ENCODE results near the gene DYNC1H1. TPM values are rescaled to one million over a fixed set of nuclear protein-coding genes. Genes with fewer than 3 reads are reported as not detected.

Gene DYNC1H1
- total and polyA plus RNA-seq, 2 experiments from 2014 or later, result 179 to 635 TPM

- TF ChIP-seq, protein P1, sequence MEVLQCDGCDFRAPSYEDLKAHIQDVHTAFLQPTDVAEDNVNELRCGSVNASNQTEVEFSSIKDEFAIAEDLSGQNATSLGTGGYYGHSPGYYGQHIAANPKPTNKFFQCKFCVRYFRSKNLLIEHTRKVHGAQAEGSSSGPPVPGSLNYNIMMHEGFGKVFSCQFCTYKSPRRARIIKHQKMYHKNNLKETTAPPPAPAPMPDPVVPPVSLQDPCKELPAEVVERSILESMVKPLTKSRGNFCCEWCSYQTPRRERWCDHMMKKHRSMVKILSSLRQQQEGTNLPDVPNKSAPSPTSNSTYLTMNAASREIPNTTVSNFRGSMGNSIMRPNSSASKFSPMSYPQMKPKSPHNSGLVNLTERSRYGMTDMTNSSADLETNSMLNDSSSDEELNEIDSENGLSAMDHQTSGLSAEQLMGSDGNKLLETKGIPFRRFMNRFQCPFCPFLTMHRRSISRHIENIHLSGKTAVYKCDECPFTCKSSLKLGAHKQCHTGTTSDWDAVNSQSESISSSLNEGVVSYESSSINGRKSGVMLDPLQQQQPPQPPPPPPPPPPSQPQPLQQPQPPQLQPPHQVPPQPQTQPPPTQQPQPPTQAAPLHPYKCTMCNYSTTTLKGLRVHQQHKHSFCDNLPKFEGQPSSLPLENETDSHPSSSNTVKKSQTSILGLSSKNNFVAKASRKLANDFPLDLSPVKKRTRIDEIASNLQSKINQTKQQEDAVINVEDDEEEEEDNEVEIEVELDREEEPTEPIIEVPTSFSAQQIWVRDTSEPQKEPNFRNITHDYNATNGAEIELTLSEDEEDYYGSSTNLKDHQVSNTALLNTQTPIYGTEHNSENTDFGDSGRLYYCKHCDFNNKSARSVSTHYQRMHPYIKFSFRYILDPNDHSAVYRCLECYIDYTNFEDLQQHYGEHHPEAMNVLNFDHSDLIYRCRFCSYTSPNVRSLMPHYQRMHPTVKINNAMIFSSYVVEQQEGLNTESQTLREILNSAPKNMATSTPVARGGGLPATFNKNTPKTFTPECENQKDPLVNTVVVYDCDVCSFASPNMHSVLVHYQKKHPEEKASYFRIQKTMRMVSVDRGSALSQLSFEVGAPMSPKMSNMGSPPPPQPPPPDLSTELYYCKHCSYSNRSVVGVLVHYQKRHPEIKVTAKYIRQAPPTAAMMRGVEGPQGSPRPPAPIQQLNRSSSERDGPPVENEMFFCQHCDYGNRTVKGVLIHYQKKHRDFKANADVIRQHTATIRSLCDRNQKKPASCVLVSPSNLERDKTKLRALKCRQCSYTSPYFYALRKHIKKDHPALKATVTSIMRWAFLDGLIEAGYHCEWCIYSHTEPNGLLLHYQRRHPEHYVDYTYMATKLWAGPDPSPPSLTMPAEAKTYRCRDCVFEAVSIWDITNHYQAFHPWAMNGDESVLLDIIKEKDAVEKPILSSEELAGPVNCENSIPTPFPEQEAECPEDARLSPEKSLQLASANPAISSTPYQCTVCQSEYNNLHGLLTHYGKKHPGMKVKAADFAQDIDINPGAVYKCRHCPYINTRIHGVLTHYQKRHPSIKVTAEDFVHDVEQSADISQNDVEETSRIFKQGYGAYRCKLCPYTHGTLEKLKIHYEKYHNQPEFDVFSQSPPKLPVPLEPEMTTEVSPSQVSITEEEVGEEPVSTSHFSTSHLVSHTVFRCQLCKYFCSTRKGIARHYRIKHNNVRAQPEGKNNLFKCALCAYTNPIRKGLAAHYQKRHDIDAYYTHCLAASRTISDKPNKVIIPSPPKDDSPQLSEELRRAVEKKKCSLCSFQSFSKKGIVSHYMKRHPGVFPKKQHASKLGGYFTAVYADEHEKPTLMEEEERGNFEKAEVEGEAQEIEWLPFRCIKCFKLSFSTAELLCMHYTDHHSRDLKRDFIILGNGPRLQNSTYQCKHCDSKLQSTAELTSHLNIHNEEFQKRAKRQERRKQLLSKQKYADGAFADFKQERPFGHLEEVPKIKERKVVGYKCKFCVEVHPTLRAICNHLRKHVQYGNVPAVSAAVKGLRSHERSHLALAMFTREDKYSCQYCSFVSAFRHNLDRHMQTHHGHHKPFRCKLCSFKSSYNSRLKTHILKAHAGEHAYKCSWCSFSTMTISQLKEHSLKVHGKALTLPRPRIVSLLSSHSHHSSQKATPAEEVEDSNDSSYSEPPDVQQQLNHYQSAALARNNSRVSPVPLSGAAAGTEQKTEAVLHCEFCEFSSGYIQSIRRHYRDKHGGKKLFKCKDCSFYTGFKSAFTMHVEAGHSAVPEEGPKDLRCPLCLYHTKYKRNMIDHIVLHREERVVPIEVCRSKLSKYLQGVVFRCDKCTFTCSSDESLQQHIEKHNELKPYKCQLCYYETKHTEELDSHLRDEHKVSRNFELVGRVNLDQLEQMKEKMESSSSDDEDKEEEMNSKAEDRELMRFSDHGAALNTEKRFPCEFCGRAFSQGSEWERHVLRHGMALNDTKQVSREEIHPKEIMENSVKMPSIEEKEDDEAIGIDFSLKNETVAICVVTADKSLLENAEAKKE (CRISPR knock-in tag; IDR thresholded peaks at IDR 0.05), result no peak
- TF ChIP-seq, protein P2, sequence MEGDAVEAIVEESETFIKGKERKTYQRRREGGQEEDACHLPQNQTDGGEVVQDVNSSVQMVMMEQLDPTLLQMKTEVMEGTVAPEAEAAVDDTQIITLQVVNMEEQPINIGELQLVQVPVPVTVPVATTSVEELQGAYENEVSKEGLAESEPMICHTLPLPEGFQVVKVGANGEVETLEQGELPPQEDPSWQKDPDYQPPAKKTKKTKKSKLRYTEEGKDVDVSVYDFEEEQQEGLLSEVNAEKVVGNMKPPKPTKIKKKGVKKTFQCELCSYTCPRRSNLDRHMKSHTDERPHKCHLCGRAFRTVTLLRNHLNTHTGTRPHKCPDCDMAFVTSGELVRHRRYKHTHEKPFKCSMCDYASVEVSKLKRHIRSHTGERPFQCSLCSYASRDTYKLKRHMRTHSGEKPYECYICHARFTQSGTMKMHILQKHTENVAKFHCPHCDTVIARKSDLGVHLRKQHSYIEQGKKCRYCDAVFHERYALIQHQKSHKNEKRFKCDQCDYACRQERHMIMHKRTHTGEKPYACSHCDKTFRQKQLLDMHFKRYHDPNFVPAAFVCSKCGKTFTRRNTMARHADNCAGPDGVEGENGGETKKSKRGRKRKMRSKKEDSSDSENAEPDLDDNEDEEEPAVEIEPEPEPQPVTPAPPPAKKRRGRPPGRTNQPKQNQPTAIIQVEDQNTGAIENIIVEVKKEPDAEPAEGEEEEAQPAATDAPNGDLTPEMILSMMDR (conservative IDR thresholded peaks at IDR 0.05; ENCODE audit: low read depth in 2 of 2), result no peak
- TF ChIP-seq NANOG (IDR thresholded peaks at IDR 0.05; ENCODE audit: borderline replicate concordance), result no peak
- no peak for TF ChIP-seq EZH2phosphoT487 (IDR thresholded peaks at IDR 0.05; ENCODE audit: unreplicated experiment)
Observed at GRCh38 chr14:102084931-102085330, 120.6 kb downstream of the DYNC1H1 start (continued).

DNA sequence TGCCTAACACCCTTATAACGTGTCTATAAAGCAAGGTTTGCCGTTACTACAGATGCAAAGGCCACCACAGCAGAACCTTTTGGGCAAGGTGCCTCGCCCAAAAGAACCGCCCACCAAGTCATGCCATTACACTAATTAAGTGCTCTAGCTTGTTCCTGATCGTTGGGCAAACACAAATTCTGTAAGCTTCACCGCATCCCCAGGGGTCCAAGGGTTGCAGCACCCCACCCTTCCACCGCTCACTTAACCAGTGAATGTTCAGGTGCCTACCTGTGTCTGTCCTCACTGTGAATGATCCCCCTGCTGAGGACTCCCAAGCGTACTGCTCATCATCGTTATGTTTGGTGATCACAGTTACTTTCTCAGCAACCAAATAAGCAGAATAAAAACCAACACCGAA is 121.1 kb downstream of the DYNC1H1 start:
- H3K9me2 ChIP-seq (ENCODE audit: insufficient read depth), result no peaks in the 10 kb centered on the region
- Mint-ChIP-seq H3K36me3 (ENCODE audit: low read depth) (peaks cover 69% of the 10 kb centered on the region), H3K4me3 (peak overlapping the region; percentile 94), H3K27ac (peak overlapping the region; percentile 97), H3K4me1 (peaks cover 49% of the 10 kb centered on the region), H3K27me3 (ENCODE audit: insufficient read depth, low read depth, poor library complexity) (peaks cover 21% of the 10 kb centered on the region), H3K9me3 (peaks cover 4% of the 10 kb centered on the region; the same call in 2 of the 3 replicates)
- peaks cover 52% of the 10 kb centered on the region for H4K20me1 ChIP-seq (replicated peaks; ENCODE audit: insufficient read depth)
- no peak overlapping the region for H2AFZ ChIP-seq
- DNase-seq (ENCODE audit: low spot score) (no peak), ATAC-seq (no peak)
- H3F3A ChIP-seq (replicated peaks; ENCODE audit: low read depth), result peaks cover 66% of the 10 kb centered on the region
- H3K36me3 ChIP-seq (ENCODE audit: insufficient read depth), result peaks cover 52% of the 10 kb centered on the region
- H3K4me2 ChIP-seq, result peak overlapping the region; percentile 98
- H3K27me3 ChIP-seq (ENCODE audit: insufficient read depth), result no peaks in the 10 kb centered on the region
- peak overlapping the region; percentile 83 for H3K4me3 ChIP-seq
- H3K79me2 ChIP-seq (replicated peaks; ENCODE audit: insufficient read depth), result peaks cover 48% of the 10 kb centered on the region
- H3K27ac ChIP-seq (ENCODE audit: low read depth), result peak overlapping the region; percentile 84
- H3K4me1 ChIP-seq (ENCODE audit: insufficient read depth), result peaks cover 46% of the 10 kb centered on the region
- TF ChIP-seq, protein P1 (CRISPR knock-in tag; IDR thresholded peaks at IDR 0.05), result no peak
- TF ChIP-seq CREB1 (CRISPR knock-in tag; IDR thresholded peaks at IDR 0.05; ENCODE audit: low read depth) (no peak), NANOG (IDR thresholded peaks at IDR 0.05; ENCODE audit: borderline replicate concordance) (no peak), ZNF331 (CRISPR knock-in tag; IDR thresholded peaks at IDR 0.05; ENCODE audit: low read depth) (no peak)
